Fibroblast of gingiva (primary cell): ENCODE measurements around the gene SLC18B1.

Source experiments
- DNase-seq: peaks from one replicate; pipeline ENCODE4 v3.0.0-alpha.2; 2011; ENCODE audit warnings: low read depth

Gene SLC18B1

DNA sequence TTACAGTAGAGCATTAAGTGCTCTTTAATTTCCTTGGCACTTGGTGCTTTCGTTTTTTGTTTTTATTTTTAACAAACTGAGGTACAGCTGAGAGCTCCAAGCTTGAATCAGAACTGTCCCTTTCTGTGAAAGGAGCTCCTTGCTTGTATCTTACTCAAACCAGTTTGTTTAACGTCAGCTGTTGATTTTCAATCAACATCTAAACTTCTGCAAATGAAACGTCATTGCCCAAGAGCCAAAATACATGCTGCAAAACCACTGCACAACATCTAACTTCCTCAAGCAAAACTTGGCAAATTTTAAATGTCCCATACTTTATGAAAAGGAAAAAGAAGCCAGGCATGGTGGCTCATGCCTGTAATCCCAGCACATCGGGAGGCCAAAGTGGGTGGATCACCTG is 55.9 kb downstream of the SLC18B1 start:
- DNase-seq = no peak

DNA sequence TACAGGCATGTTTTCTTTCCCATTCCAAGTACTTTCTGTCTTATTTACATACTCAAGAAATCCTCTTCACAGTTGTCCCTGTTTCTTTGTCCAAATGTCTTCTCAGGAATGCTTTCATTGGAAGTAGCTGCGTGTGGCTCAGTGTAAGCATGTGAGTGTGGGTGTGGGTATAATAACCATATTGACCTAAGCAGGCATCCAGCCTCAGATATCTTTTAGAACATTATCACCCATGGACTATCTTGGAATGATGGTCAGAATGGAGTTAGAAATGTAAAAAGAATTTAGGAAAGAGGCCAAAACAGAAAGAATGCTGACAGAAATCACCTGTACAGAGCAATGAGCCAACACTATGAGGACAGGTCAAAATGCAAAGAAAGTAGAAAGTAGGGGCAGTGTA is 57.2 kb downstream of the SLC18B1 start:
- DNase-seq = no peak

DNA sequence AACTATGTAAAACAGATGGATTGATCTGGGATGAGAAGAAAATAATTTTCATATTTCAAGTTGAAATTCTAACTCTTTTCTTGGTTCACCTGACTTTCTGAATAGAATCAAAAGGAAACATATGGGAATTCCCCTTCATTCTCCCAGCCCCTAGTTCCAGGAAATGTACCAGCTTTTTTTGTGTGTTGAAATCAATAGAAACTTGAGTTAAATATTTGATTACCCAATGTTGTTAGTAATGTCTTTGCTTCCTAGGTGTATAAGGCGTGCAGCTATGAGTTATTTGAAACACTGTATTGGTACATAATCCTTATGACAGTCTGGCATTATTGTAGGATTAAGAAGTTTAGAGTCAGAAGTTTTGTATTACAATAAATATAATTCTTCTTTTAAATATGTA is 62.2 kb downstream of the SLC18B1 start:
- peak; percentile 26 for DNase-seq

DNA sequence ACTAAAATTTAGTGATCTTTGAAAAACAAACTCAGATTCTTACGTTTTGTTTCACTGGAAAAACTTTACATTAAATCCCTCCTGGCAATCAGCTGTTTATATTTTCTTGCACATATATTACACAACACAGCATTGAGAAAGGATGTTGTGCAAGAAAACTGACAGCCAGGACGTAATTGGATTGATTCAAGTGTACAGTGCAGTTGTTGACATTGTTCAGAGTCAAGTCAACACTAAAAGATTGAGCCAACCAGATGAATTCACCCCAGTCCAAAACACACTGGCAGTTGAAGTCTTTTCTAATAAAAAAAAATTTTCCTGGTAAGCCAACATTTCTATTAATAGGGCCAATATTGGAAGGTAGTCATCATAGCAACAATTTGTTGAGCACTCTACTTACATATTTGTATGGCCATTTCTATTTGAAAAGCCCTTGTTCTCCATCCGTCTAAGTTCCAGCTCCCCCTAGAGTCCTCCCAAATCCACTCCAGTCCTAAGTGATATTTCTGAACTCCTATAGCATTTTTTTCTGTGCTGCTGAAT is 63.7 kb downstream of the SLC18B1 start:
- DNase-seq = peak; percentile 91

DNA sequence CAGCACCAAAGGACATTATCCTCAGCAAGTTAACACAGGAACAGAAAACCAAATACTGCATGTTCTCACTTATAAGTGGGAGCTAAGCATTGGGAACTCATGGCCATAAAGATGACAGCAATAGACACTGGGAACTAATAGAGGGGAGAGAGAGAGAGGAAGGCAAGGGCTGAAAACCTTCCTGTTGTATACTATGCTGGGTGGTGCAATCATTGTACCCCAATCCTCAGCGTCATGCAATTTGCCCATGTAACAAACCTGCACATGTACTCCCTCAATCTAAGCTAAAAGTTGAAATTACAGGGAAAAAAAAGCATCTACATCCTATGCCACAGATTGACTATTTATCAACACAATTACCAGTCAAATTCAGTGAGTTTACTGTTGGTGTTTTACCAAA is 64.6 kb downstream of the SLC18B1 start:
- no peak for DNase-seq

DNA sequence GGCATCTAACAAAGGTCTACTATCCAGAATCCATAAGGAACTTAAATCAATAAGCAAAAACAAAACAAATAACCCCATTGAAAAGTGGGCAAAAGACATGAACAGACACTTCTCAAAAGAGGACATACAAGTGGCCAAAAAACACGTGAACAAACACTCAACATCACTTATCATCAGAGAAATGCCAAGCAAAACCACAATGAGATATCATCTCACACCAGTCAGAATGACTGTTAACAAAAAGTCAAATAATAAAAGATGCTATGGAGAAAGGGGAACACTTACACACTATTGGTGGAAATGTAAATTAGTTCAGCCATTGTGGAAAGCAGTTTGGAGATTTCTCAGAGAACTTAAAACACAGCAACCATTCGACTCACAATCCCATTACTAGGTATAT is 65.2 kb downstream of the SLC18B1 start:
- DNase-seq = no peak

DNA sequence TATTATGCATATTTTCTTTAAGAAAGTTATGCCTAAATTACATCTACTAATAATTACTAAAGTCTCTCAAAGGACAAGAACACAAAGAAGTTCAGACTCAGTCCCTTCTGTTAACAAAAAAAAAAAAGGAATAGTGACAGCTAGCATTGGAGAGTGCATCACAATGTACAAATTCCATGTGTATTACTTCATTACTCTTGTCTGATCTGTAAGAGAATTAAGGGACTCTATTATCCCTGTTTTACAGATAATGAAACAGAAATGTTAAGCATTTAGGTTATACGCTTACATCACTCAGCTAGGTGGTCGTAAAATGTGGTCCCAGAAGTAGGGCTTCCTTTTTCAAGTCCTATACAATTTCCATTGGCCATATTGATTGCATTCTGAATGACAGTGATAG is 67.4 kb downstream of the SLC18B1 start:
- no peak for DNase-seq

DNA sequence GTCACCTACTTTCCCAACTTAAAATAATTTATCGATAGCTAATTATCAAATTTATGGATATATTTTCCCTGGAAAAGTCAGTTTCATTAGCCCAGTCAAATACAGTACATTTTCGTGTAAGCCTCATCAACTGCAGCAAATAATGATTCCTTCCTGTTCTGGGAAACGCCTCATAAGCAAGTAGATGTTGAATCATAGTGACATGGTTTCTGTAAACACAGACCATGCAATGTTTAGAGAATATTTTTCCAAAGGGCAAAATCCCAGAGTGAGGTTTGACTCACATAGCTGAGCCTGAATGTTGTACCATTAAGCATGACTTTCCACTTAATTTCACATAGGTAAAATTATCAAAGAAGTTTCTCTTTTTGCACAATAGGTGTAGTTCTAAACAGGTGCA is 67.9 kb downstream of the SLC18B1 start:
- peak; percentile 76 for DNase-seq

DNA sequence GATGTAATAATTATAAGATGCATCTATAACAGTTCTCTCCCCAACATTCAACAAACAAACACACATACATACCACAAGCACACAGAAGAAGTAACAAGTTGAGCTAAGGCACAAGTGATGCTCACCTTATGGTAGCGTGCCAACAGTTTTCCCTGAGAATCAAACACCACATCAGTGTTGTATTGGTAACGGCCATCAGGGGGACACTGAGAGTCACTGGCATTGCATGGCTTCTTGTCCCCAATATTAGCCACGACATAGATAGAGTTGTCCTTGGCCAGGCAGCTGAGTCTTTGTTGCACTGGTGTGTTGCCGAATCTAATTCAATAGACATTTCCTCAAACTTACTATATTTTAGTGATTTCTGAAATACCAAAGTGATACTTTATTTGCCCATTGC is 69.8 kb downstream of the SLC18B1 start:
- DNase-seq = no peak

DNA sequence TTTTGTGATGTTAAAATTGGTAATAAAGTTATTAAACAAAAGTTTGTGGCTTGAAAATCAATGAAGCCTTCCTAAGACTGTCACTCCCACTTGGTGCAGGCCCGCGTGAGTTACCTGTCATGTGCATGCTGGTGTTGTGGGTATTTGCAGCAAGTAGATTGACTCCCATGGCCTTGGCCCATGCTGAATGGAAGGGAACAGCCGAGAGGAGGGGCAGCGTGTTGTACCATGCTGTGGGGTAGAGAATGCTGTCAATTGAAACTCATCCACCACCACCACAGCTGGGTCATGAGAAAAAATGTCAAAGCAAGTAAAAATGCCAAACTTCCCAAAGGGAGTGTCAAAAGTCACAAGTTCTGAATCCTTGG is 71.8 kb downstream of the SLC18B1 start:
- DNase-seq = no peak

DNA sequence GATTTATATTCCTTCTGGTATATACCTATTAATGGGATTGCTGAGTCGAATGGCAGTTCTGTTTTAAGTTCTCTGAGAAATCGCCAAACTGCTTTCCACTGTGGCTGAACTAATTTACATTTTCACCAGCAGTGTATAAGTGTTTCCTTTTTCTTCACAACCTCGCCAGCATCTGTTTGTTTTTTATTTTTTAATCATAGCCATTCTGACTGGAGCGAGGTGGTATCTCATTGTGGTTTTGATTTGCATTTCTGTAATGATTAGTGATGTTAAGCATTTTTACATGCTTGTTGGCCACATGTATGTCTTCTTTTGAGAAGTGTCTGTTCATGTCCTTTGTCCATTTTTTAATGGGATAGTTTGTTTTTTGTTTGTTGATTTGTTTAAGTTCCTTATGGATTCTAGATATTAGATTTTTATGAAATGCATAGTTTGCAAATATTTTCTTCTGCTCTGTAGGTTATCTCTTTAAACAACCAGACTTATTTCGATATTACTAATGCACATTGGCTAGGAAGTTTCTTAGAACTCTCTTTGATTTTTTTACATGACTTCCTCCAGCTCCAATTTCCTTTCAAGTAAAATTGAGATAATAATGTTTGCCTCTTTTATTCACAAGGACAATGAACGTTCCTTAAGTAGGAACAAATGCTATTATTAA is 72.4 kb downstream of the SLC18B1 start:
- no peak for DNase-seq

DNA sequence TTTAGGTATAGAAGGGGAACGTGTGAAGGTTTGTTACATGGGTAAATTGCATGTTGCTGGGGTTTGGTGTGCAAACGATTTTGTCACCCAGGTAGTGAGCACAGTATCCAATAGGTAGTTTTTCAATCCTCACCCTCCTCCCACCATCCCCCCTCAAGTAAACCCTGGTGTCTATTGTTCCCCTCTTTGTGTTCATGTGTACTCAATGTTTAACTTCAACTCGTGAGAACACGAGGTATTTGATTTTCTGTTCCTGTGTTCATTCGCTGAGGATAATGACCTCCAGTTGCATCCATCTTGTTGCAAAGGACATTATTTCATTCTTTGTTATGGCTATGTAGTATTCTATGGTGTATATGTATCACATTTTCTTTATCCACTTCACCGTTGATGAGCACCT is 73.0 kb downstream of the SLC18B1 start:
- DNase-seq = no peak

DNA sequence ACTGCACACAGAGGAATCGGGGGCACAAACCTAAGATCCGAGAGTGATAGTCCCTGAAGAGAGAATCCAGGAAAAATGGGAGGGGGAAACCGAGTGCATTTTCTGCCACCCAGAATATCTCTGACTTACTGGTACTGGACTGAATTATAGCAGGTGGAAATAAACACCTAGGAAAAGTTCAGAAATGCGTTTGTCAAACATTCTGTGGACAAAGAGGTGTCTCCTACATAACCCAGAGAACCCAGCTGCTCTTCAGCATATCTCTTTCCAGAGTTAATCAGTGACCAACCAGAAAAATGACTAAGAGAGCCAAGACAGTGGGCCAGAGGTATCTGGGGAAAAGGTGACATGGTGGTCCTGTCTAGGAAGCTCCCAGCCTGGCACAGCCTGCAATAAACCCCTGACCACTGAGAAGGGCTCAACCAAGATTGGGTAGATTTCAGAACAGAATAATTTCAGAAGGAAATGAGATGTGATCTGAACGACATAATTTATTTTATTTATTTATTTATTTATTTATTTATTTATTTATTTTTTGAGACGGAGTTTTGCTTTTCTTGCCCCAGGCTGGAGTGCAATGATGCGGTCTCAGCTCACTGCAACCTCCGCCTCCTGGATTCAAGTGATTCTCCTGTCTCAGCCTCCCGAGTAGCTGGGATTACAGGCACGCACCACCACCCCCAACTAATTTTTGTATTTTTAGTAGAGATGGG is 78.5 kb downstream of the SLC18B1 start:
- DNase-seq = no peak
